Fibroblast of skin of right biceps (primary cell): ENCODE results near the gene EPB41L4B.
"Not testable (repeated sequence)": the region's sequence is repeated elsewhere in the genome, so short reads cannot be mapped to it uniquely, and the experiment has no call there.

Experiments
- DNase-seq: peaks from one replicate; pipeline ENCODE4 v3.0.0-alpha.2; 2013

Gene EPB41L4B

DNA sequence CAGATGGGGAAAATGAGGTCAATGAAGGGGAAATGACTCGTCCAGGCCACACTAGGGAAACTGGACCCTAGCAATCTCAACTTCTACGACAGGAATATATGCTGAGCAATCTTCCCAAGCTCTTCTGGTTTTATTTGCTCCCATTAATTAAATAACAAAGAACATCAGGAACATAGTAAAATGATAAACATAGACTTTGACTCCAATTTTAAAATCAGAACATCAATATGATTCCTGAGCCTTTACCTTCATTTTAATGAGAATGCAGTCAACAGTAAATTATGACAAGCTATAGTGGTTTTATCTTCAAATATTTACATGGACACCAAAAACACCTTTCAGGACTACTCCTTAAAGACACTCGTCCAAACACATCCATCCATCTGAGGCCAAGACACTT is 79.7 kb downstream of the EPB41L4B start:
- no peak for DNase-seq

DNA sequence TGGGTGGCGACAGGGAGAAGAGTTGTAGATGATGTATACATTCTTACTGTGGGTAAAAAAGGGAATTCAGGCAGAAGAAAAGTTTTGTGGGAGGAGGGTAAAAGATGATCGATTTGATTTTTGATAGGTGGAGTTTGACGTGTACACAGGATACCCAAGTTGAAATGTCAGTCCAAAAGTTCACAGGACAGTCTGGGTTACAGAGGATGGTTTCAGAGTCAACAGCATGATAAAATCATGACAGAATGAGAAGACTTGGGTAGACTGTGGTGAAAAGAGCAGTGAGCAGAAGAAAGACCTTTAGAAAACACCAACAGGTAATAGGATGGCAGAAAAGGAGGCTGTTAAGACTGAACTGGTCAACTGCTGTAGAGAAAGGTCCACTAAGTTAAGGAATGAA is 81.6 kb downstream of the EPB41L4B start:
- DNase-seq: no peak

DNA sequence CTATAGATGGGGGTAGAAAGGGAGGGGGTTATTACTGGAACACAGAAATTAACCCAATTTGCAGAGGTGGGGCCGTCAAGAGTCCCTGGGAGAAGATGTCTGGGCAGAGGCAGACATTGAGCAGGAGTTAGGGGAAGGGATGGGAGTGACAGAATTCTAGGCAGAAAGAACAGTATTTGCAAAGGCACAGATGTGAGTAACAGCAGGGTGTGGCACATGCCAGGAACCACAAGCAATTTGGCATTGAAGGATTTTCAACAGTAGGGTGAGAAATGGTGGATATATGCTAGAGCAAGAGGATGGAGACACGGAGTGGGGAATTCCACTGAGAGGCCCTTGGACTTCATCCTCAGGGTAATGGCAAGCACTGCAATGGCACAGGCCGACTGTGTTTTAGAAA is 82.2 kb downstream of the EPB41L4B start:
- no peak for DNase-seq

DNA sequence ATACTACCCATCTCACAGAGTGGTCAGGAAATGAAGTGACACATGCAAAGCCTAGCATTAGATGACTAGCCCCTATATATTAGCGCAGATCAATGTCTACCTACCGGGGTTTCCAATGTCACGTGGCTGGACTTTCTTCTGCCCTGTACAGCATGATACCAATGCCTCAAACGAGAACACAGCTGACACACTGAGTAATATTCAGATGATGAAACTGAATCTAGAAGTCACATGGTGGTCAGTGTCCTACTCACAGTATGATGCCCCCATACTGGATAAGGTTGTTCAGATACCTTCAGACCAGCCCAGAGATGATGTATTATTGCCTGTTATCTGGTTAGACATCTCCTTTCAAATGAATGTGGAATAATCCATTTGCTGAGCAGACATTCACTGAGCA is 82.7 kb downstream of the EPB41L4B start:
- DNase-seq: no peak

DNA sequence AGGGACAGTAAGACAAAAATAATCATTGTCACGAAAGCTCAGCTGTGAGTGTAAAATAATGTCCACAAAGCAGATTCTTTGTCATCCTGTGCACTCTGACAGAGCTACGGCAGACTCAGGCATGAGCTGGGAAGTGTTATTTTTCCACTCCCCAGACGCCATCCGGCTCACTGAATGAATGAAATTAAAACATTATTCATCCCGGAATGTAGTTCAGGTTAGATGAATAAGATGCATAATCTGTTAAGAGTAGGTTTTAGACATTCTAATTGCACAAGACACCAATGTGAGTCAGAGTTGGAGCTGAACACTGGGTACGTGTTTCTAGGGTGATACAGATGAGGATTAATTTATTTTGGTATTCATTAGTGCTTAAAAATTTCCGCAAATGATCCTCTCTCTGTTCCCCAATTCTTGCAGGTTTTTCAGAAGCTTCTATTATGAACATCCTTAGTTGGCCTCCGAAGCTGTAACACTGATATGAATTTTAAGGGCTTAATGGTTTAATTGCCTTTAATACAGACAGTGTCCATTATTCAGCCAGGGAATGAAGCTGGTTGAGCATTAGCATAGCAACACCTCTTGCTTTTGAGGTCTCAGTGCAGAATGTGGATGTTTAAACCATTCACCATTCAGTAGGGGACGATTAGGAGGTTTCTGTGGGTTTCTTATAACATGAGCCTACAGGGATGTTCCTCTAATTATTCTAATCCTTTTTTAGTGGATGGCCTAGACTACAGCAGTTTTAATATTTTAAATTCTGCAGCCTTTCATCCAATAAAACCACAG is 88.2 kb downstream of the EPB41L4B start:
- peak; percentile 86 for DNase-seq

DNA sequence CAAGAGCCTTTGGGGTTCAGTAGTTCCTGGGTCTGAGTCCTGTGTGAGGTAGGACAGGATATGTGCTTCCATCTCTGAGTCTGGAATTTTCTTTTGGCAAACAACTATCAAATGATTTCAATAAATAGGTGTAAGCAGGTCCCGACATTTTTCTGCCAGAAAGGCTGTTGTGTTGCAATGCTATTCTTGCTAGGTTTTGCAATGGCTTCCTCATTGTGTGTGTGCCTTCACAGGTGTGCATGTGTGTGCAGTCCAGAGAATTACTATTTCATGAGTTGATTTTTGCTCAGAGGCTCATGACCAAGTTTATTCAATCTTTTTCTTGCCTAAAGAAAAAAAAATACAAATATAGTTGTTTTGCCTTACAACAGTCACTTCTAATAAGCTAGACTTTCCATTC is 89.3 kb downstream of the EPB41L4B start:
- no peak for DNase-seq

DNA sequence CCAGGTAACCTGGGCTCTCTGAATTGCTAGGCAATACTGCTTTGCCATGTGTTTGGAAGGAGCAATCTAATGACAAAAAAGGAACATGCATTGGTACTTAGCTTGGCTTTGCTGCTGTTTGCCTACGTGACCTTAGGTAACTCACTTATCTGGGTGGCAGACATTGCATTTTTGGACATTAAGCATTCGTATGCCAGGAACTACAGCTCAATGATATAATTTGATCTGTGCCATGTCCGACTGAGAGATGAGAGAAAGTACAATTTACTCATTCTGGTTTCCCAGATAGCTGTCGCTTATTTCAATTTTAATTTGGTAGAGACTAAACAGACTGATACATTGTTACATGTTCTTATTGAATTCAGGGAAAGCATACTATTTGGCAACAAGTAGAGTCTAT is 90.6 kb downstream of the EPB41L4B start:
- DNase-seq: no peak

DNA sequence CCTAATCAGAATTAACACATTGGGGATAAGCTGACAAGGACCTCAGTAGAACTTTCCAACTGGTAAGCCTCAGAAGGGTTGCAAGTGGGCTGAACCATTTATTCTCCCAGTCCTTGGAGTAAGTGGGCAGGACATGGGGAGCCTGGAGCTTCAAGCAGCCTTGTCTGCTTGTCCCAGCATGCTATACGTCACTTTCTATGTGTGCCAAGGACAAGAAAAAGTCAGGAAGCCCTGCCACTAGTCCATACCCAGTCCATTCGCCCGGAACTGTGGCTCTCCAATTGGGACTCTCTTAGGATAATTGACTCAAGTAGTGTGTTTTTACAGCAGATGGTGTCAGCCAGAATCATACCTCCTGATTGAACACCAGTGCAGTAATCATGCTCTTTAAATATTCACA is 91.2 kb downstream of the EPB41L4B start:
- DNase-seq: no peak

DNA sequence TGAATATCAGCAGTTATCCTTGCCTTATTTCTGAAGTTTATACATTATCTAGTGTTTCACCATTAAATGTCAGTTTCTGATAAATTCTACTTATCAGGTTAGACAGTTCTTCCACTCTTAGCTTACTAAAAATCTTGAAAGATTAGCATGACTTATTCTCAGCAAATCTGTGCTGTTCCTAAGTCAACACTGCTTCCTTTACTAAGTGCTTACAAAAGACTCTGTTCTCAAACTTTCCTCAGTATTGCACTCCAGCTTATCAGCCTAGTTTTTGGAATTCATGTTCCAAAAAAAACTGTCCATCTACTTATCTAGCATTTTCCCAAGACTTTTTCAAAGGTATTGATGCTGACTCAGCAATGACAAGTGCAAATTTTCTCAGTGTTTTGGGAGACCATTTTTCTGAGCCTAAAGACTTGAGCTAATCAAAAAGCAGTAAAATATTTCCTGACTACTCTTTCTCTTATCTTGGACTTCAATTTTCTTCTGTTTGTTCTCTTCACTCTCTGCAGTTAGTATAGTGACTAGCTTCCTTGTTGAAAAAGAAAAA is 92.7 kb downstream of the EPB41L4B start:
- no peak for DNase-seq

DNA sequence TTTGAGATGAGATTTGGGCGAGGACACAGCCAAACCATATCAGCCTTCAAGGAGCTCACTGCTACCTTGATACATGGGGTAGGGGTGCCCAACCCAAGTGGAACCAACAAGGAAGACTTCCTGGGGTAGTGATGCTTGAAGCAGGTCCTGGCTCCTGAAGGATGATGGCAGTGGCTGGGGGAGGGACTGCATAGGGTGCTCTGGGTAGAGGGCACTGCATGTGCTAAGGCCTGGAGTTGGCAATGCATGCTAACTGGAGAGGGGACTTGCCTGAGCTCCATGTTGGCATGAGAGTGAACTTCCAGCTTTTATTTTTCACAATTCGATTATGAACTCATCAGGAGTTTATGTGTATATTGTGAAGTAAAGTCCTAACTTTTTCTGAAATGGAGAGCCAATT is 95.2 kb downstream of the EPB41L4B start:
- DNase-seq: no peak

DNA sequence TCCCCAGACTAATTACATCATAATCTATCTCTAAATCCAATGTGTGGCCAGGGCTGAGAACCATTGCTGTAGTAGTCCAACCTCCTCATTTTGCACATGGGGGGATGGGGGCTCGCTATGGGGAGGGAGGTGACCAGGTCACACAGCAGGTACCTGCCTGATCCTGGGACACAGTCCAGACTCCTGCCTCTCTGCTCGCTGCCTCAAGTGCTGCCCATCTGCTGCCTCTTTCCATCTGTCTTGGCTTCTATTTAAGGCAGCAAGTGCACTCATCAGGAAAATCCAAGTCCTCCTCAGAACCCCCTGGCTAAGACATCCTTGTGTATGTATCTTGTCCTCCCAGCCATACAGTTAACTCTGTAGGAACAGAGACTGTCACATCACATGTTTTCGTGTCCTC is 96.1 kb downstream of the EPB41L4B start:
- DNase-seq: no peak

DNA sequence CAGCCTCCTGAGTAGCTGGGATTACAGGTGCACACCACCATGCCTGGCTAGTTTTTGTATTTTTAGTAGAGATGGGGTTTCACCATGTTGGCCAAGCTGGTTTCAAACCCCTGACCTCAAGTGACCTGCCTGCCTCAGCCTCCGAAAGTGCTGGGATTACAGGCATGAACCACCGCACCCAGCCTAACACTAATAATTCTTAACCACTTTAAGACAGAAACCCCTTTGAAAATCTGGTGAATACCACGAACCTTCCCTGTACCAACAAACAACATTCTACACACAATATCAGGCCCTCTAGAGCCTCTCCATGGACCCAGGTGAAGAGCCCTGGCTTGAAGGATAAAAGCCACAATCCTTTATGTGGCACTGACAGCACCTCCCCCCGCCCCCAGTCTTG is 102.6 kb downstream of the EPB41L4B start:
- DNase-seq: not testable (repeated sequence)

DNA sequence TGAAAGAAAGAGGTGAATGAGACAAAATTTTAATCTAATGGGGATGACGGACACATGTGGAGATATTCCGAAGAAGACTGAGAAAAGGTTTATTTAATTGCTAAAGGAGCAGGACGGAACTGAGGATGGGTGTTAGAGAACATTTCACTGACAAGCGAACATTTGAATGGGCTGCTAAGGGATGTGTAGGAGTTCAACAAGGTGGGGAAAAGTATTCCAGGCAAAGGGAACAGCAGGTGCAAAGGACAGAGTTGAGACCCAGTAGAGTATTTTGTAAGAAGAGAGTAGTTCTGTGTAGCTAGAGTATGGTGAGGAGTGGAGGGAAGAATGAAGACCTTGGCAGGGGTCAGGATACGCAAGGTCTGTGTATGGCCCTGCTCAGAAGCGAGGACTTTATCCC is 106.4 kb downstream of the EPB41L4B start:
- no peak for DNase-seq

DNA sequence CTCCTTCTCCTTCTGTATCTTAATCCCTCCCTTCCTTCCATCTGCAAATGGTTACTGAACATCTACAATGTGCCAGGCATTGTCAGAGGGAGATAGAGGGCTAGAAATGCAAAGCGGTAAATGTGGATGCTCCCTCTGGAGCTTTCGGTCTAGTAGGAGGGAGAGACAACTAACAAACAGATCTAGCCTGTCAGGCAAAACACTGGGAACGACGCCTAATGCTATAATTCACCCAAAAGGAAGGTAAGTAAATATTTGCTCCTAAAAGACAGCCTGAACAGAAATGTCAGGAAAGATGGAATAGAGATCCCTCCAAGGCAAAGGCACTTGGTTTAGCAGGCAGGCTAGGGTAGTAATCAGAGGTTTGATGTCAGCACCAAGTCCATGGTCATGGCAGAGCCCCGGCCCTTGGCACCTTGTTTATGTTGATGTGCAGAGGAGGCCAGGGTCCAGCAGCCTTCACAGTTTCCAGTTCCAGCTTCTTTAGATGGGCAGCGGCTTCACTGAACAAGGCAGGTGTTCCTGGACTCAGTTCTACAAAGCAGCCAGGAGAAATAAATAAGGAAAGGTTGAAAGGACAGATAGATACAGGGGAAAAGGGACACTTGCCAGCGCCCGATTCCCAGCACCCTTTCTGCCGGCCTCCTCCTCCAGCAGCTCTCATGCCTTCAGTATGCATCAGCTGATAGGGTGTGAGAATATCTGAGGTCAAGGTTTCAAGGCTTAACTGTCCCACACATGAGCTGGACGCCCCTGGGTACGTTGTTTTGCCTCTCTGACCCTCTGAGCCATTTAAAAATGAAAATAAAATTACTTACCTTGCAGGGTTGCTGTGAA is 107.4 kb downstream of the EPB41L4B start:
- no peak for DNase-seq

DNA sequence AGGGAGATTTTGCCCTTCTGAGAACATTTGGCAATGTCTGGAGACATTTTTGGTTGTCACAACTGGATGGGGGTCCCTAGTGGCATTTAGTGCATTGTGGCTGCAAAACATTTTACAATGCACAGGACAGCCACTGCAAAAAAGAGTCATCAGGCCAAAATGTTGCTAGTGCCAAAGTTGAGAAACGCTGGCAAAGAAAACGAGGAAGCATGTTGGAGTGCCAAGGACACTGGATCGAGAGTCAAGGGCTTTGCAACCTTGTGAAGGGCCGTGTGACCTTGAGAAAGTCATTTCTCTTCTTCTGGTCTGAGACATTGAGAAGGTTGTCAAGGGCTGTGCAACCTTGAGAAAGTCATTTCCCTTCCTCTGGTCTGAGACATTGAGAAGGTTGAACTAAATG is 108.1 kb downstream of the EPB41L4B start:
- no peak for DNase-seq

DNA sequence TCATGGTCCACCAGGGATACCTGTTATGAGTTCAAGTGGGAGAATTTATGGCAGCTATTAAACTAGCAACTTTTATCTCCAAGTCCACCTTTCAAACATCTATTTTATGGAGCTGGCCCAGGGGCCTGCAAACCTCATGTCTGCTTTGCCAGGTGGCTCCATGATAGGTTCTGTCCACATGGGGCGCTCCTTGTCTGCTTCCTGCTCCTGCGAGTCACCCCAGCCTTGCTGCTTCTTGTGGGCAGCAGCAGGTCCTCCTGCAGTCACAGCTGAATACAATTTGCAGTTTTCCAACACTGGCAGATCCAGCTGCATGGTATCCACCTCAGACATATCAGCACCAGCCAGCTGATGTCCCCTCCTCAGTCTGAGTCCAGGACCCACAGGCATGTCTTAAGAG is 114.2 kb downstream of the EPB41L4B start:
- DNase-seq: no peak

DNA sequence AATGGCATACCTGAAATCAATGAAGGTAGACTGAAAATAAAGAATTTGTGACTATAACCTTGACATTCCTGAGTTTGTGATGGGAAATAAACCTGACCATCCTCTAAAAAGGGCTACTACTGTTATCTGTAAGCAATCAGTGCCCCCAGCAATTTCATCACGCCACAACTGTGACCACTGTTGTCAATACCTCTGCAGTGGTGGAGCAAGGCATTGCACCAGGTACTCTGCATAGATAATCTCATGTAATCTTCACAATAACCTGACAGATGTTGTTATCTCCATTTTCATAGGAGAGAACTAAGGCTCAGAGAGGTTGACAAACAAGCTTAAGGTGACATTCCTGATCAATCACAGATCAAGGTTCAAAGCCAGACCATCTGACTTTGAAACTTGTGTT is 115.3 kb downstream of the EPB41L4B start:
- DNase-seq: no peak

DNA sequence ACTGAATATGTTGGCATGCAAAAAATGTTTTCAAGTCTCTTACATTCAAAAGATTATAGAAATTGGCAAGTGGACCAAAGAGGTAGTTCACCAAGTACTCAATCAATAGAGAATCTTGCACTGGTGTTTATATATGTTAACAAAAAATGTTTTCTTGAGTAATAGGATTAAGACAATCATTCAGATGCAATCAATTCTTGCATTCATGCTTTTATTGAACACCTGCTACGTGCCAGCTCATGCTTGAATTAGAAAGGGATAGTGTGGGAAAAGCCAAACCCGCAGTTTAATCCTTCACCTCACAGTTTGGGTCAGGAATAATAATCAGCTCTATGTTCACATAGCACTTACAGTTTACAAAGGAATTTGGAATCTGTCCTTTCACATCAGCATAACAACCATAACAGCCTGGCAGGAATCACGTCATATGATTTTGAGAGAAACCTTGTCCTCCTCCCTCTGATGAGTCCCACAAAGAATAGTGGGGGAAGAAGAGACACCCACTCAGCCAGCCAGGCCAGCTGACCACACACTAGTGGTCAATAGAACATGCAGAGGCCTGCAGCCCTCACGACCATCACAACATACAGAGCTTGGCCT is 117.0 kb downstream of the EPB41L4B start:
- no peak for DNase-seq

DNA sequence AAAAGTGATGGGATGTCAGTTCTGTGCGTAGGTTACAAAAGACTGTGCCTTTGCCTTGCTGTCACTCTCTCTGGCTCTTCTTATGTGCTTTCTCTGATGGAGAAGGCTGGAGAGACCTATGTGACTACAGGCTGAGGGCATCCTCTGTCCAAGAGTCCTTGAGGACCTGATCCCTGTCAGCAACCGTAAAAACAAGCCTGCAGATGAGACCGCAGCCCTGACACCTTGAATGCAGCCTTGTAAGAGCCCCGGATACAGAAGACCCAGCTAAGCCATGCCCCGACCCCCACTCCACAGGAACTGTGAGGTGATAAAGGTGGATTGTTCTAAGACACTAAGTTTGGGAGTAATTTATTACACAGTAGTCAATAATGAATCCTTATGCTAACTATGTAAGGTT is 121.2 kb downstream of the EPB41L4B start:
- no peak for DNase-seq

DNA sequence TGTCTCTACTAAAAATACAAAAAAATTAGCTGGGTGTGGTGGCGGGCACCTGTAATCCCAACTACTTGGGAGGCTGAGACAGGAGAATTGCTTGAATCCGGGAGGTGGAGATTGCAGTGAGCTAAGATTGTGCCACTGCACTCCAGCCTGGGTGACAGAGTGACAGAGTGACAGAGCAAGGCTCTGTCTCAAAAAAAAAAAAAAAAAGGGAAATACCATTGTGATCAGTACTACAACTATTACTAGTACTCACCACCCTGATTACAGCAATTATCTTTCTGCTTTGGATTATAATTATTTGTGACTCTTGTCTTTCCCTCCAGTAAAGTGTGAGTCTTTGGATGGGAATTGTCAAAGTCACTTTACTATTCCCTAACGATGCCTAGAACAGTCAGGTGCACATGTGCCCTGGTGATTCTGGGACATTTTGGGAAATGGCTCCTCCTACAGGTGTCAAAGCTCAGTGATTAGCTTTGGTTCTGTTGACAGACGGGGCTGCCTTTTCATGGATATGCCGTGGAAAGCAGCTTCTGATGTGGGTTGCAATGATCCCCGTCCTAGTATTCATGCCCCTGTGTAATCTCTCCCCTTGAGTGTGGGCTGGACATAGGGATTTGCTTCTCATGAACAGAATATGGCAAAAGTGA is 122.0 kb downstream of the EPB41L4B start:
- DNase-seq: no peak

DNA sequence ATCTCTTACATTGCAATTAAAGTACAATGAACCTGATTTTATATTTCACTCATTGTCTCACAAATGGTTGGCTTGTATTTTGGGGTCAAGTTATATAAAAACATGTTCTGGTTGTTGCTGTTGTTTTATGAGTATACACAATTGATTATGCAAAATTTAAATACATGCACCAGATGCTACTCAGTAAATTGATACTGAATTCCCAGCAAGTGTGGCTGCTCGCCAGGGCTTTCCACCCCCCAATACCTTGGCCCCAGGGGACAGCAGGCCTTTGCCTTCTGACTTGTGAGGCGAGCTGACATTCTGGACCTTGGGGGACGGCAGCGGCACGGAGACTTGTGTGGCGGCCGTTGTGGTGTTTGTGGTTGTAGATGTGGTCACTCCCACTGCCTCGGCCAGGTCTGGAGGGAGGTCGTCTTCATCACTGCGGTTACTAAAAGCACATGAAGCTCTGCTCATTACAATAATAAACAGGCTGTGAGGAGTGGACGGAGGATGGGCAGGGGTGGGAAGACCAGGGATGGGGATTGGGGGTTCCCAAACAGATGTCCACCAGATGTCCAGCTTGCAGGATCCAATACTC is 126.8 kb downstream of the EPB41L4B start:
- DNase-seq: peak; percentile 4

DNA sequence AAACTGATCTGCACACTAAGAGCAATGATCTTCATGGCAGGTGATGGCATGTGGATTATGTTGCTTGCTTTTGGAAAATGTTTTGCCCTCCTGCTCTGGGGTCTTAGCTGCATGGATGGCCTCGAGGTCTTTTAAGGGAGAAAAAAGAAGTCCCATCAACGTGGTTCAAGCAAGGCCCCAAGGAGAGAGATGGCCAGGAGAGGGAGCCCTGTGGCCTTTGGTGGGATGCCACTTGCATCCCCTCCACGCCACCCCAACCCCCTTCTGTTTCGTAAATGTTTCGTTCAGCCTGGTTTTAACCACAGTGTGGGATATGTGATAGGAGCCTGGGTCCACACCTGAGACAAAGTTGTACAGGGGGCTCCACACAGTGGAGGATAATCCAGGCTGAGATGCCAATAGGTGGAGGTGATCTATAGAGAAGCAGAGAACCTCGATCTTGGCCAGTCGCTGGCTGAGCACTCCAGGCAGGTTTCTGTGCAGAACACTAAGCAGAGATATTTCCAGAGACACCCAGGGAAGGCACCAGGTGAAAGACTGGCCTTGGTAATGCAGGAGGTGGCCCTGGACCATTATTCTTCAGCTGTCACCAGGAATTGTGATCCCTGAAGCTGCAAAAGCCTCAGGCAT is 128.0 kb downstream of the EPB41L4B start:
- peak; percentile 9 for DNase-seq
